VCaP (cell line): ENCODE data around the gene MEF2B.

Experiments
- H3K27ac ChIP-seq: fragments of 450-650 bp; 2 replicates; pipeline ENCODE4 v1.5.1; 2017
- CTCF ChIP-seq: fragments of 450-650 bp; conservative IDR thresholded peaks from 2 replicates; pipeline ENCODE4 v1.5.1; 2017; ENCODE audit warnings: mild to moderate bottlenecking, moderate library complexity

The MEF2B gene

DNA sequence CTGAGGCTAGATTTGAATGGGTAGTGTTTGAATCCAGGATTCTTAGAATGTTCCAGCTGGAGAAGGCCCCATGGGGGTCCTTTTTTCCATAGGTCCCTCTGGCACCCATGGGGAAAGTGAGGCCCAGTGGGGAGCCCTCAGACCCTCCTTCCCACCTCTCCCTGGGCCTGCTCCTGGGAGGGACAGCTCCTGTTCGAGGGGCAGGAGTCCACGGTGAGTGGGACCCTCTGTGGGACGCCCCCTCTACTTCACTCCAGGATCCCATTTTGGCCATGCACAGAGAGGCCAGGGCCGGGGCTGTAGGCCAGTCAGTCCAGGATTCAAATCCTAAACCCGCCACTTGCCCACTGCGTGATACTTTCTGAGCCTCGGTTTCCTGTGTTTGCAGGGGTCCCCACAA lies 7.6 kb downstream of the MEF2B start:
- no peak for TF ChIP-seq CTCF

GRCh38 chr19:19160461-19161035 lies 9.5 kb downstream of the MEF2B start:
- H3K27ac ChIP-seq = no peak overlapping the region
- no peak for TF ChIP-seq CTCF

More for the DNA sequence above, 7.6 kb downstream of the MEF2B start:
- no peak overlapping the region for H3K27ac ChIP-seq

GRCh38 chr19:19159534-19159933 lies 10.5 kb downstream of the MEF2B start:
- no peak for TF ChIP-seq CTCF
- no peak overlapping the region for H3K27ac ChIP-seq

GRCh38 chr19:19157808-19158207 lies 12.3 kb downstream of the MEF2B start:
- H3K27ac ChIP-seq = no peak overlapping the region
- TF ChIP-seq CTCF = no peak

DNA sequence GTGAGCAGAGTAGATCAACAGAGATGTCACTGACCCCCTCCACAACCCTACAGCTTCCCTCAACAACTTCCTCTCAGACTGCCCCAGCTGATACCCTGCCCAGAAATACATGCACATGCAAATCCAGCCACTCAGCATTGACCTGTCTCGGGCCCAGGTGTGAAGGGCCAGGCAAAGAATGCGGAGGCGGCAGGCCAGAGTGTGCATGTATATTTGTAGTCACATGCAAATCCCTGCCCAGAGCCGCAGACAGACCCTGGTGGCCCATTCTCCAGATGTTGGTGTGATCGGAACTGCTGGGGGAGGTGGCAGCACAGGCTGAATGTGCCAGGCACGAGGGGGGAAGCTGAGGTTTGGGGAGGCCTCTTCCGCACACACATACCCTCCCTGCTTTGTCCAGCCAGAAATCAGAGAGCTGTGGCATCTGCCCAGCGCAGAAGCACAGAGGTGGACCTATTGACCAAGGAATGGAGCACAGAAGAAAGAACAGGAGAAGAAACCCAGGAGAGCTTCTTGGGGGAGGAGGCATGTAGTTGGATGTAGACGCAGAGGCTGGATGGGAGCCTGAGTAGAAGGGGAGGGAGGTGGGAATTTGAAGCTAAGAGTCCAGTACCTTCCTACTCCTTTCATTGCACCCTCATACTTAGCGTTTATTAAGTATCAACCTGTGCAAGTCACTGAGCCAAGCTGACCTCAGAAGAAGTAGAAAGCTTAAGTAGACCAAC lies 14.4 kb downstream of the MEF2B start:
- no peak overlapping the region for H3K27ac ChIP-seq

DNA sequence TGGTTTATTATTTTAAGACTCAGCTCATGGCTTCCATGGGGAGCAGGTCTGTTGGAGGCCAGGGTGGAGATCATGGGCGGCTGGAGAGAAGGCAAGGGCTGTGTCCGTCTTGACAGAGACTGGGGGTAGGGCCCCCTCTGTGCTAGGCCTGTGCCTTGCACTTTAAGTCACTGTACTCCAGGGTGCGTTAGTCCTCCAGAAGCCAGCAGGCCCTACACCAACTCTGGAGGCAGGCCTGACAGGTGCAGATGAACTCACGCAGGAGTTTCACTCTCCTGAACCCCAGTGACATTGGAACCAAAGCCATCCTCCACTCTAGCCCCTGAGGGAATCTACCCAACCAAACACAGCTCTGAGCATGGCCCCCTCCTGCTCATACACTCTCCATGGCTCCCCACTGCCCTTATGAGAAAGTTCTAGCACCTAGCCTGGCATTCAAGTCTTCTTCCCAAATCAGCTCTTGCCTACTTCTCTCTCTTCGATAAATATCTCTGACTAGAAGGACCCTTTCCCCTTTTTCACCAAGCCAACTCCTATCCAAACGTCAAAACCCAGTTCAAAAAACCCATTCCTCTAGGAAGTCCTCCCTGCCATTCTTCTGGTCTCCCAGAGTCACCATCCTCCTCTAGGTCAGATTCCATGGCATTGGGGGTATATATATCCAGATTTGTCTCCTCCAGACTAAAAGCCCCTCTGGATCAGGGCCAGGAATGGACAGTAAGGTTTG lies 15.1 kb downstream of the MEF2B start:
- no peak for TF ChIP-seq CTCF
- H3K27ac ChIP-seq = no peak overlapping the region

More for the DNA sequence above, 14.4 kb downstream of the MEF2B start:
- TF ChIP-seq CTCF = no peak

DNA sequence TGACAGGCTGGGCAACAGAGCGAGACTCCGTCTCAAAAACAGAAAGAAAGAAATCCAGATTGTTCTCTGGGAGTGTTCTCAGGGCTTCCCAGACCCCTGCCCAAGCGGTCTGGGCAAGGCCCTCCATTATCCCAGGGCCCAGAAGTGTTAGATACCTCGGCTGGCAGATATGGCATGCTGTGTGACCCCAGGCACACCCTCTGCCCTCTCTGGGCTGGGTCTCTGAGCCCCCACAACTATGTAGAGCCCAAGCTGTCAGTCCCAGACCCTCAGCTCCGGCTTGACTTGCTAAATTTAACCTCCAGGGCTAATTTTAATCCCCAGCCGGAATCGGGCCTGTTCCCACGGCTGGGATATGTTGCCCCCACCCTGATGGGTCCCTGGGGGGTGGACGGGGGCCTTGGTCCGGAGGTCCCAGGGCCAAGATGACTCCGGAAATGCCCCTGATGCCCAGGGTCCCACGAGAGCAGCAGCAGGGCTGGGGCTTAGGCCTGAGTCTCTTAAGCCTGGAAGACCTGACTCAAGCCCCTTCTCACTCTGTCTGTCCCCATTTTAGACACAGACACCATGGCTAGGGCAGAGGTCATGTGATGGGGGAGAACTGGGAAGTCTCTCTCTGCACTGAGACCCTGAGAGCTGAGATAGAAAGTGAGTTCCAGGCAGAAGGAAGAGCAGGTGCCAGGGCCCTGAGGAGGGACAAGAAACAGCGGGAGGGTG lies 17.2 kb downstream of the MEF2B start:
- TF ChIP-seq CTCF = no peak
- no peak overlapping the region for H3K27ac ChIP-seq
